Measurements from ENCODE around the gene SCYL3. TPM values are rescaled to one million over a fixed set of nuclear protein-coding genes. Genes with fewer than 3 reads are reported as not detected.

SCYL3 gene
- total and polyA plus RNA-seq, 7 donors, result 4.8 to 13.3 (median 9.6) TPM

GRCh38 chr1:169836198-169836597, 57.5 kb downstream of the SCYL3 start:
- Histone ChIP-seq H3K4me1 (no peaks in the 10 kb centered on the region), H3K4me3 (no peak overlapping the region), H3K27ac (no peak overlapping the region), H3K9me3 (no peaks in the 10 kb centered on the region), H3K27me3 (no peaks in the 10 kb centered on the region), H3K36me3 (peaks cover 0 to 26% (median 0%) of the 10 kb centered on the region in 4 donors)
- no peak for TF ChIP-seq POLR2AphosphoS5 (IDR thresholded peaks at IDR 0.05)
- no peak for TF ChIP-seq EP300 (IDR thresholded peaks at IDR 0.05)
- TF ChIP-seq, protein P1, sequence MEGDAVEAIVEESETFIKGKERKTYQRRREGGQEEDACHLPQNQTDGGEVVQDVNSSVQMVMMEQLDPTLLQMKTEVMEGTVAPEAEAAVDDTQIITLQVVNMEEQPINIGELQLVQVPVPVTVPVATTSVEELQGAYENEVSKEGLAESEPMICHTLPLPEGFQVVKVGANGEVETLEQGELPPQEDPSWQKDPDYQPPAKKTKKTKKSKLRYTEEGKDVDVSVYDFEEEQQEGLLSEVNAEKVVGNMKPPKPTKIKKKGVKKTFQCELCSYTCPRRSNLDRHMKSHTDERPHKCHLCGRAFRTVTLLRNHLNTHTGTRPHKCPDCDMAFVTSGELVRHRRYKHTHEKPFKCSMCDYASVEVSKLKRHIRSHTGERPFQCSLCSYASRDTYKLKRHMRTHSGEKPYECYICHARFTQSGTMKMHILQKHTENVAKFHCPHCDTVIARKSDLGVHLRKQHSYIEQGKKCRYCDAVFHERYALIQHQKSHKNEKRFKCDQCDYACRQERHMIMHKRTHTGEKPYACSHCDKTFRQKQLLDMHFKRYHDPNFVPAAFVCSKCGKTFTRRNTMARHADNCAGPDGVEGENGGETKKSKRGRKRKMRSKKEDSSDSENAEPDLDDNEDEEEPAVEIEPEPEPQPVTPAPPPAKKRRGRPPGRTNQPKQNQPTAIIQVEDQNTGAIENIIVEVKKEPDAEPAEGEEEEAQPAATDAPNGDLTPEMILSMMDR (IDR thresholded peaks at IDR 0.05), result no peak
- no peak for TF ChIP-seq POLR2A (IDR thresholded peaks at IDR 0.05)
- 92 to 96% methylated on average over 1 of the region's 1 CpG for WGBS, 2 donors
- intact Hi-C loops (cut with DNase I), result no loop called here
- DNase-seq, result no peak

DNA sequence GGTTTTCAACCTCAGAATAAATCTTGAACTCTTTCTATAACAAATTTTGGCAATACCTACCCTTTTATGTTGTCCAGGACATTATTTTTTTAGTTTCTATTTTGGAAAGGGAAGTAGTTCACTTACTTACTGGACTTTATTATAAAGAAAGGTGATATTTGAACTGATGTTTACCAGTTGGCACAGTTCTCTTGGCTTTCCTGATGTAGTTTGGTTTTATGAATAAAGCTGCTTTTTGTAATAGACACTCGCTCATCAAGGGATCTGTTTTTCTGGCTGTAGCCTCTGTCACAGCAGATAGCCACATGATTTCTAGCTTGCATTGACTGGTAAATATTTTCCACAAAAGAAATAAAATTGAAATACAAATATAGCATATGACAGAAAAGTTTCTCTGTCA, 58.0 kb downstream of the SCYL3 start:
- H3K4me3 ChIP-seq, result no peak overlapping the region
- H3K27ac ChIP-seq, result no peak overlapping the region
- DNase-seq, result no peak
- TF ChIP-seq POLR2AphosphoS5 (IDR thresholded peaks at IDR 0.05) (no peak), POLR2A (IDR thresholded peaks at IDR 0.05) (no peak), EP300 (IDR thresholded peaks at IDR 0.05) (no peak)
- TF ChIP-seq, protein P1 (IDR thresholded peaks at IDR 0.05), result no peak
- 80 to 88% methylated on average over 1 of the region's 1 CpG for WGBS, 2 donors
- no peaks in the 10 kb centered on the region for H3K4me1 ChIP-seq
- intact Hi-C loops (cut with DNase I), result no loop called here
- peaks cover 0 to 31% (median 0%) of the 10 kb centered on the region in 4 donors for H3K36me3 ChIP-seq
- no peaks in the 10 kb centered on the region for H3K9me3 ChIP-seq
- H3K27me3 ChIP-seq, result no peaks in the 10 kb centered on the region

DNA sequence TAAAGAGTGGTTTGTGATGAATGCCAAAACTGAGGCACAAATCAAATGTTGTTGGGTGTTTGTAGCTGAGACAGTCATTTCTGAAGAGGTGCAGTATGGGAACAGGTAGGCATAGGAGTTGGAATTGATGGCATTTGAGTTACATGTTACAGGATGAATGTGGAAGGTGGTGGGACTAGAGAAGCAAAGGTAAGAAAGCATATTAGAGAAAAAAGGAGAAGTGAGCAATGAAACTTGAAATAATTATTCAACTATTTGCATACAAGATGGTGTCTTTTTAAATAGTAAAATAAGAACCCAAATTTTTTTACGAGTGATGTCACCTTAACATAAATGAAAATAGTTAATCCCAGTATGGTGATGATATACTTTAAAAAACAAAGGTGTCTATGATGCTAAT, 58.8 kb downstream of the SCYL3 start:
- Histone ChIP-seq H3K4me3 (no peak overlapping the region), H3K4me1 (no peaks in the 10 kb centered on the region), H3K36me3 (peaks cover 0 to 39% (median 2%) of the 10 kb centered on the region in 4 donors), H3K27ac (no peak overlapping the region), H3K9me3 (no peaks in the 10 kb centered on the region), H3K27me3 (no peaks in the 10 kb centered on the region)
- TF ChIP-seq EP300 (IDR thresholded peaks at IDR 0.05) (no peak), POLR2A (IDR thresholded peaks at IDR 0.05) (no peak), POLR2AphosphoS5 (IDR thresholded peaks at IDR 0.05) (no peak)
- TF ChIP-seq, protein P1 (IDR thresholded peaks at IDR 0.05), result no peak
- no peak for DNase-seq
- WGBS, 2 donors, result 94 to 95% methylated on average over 1 of the region's 1 CpG
- intact Hi-C loops (cut with DNase I), result no loop called here

- H3K36me3 ChIP-seq, result peaks cover 0 to 45% (median 3%) of the 10 kb centered on the region in 4 donors
- intact Hi-C loops (cut with DNase I), result no loop called here
- no peaks in the 10 kb centered on the region for H3K27me3 ChIP-seq
- DNase-seq, result no peak
- no peaks in the 10 kb centered on the region for H3K9me3 ChIP-seq
- no peak overlapping the region for H3K27ac ChIP-seq
- H3K4me1 ChIP-seq, result no peaks in the 10 kb centered on the region
- TF ChIP-seq POLR2AphosphoS5 (IDR thresholded peaks at IDR 0.05) (no peak), EP300 (IDR thresholded peaks at IDR 0.05) (no peak), POLR2A (IDR thresholded peaks at IDR 0.05) (no peak)
- TF ChIP-seq, protein P1 (IDR thresholded peaks at IDR 0.05), result no peak
- 85 to 97% methylated on average over 4 of the region's 4 CpGs for WGBS, 2 donors
- no peak overlapping the region for H3K4me3 ChIP-seq
Measured at GRCh38 chr1:169833179-169833901, 60.4 kb downstream of the SCYL3 start.
